Measurements from ENCODE around the gene CIZ1.
"Not testable (repeated sequence)": the region's sequence is repeated elsewhere in the genome, so short reads cannot be mapped to it uniquely, and the experiment has no call there.

Gene CIZ1, protein sequence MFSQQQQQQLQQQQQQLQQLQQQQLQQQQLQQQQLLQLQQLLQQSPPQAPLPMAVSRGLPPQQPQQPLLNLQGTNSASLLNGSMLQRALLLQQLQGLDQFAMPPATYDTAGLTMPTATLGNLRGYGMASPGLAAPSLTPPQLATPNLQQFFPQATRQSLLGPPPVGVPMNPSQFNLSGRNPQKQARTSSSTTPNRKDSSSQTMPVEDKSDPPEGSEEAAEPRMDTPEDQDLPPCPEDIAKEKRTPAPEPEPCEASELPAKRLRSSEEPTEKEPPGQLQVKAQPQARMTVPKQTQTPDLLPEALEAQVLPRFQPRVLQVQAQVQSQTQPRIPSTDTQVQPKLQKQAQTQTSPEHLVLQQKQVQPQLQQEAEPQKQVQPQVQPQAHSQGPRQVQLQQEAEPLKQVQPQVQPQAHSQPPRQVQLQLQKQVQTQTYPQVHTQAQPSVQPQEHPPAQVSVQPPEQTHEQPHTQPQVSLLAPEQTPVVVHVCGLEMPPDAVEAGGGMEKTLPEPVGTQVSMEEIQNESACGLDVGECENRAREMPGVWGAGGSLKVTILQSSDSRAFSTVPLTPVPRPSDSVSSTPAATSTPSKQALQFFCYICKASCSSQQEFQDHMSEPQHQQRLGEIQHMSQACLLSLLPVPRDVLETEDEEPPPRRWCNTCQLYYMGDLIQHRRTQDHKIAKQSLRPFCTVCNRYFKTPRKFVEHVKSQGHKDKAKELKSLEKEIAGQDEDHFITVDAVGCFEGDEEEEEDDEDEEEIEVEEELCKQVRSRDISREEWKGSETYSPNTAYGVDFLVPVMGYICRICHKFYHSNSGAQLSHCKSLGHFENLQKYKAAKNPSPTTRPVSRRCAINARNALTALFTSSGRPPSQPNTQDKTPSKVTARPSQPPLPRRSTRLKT

DNA sequence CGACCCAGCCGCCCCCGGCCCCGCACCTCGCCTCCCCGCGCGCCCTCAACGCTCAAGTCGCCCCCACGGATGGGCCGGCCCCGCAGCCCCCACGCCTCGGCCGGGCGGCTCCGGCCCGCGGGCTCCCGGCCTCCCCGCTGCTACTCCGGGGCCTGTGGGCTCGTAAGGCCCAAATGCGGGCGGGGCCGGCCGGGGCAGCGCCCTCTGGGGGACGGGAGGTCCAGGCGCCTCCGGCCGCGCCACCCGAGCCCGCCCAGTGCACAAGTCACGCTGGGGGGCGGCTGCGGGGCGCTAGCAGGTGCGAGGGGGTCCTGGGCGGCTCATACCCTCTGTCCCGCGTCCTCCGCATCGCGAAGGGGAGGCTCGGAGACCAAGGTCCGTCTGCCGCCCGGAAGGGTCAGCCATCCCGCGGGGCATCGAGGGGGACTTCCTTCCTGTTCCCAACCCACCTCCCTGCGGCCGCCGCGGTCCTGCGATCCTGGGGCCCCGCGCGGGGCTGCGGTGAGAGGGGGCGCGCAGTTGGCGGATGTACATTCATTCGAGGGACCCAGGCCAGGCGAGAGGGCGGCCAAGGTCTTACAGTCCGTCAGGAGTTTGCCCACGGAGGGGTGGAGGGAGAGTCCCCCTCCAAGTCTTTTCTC is at the start of gene CIZ1:
Gene CIZ1, minus strand, starts transcription at position 167 of the 641 bp plus-strand sequence. CDS start 715 bp downstream, outside the sequence.
- peak; percentile 83 for DNase-seq (ENCODE audit: low spot score)

DNA sequence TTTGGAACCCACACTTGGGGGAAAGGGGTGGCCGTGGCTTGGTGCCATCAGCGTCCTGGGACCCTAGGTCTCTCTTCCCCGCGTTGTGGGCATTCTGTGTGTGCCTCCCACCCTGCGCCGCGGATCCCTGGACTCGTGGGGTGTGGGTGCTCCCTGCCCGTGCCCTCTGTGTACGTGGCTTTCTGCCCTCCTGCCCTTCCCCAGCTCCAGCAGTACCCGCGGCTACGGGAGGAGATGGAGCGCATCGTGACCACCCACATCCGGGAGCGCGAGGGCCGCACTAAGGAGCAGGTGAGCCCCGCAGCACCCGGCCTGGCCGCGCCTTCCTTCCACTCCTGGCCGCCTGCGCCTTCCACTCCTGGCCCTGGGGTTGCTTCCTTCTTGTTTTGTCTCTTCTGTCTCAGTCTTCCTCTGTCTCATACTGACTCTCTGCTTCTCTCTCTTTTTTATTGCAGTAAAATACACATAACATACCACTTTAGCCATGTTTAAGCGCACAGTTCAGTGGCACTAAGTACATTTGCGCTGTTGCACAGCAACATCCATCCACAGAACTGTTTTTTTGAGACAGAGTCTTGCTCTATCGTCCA is 42.5 kb upstream of the CIZ1 start:
- DNase-seq (ENCODE audit: low spot score), result no peak

DNA sequence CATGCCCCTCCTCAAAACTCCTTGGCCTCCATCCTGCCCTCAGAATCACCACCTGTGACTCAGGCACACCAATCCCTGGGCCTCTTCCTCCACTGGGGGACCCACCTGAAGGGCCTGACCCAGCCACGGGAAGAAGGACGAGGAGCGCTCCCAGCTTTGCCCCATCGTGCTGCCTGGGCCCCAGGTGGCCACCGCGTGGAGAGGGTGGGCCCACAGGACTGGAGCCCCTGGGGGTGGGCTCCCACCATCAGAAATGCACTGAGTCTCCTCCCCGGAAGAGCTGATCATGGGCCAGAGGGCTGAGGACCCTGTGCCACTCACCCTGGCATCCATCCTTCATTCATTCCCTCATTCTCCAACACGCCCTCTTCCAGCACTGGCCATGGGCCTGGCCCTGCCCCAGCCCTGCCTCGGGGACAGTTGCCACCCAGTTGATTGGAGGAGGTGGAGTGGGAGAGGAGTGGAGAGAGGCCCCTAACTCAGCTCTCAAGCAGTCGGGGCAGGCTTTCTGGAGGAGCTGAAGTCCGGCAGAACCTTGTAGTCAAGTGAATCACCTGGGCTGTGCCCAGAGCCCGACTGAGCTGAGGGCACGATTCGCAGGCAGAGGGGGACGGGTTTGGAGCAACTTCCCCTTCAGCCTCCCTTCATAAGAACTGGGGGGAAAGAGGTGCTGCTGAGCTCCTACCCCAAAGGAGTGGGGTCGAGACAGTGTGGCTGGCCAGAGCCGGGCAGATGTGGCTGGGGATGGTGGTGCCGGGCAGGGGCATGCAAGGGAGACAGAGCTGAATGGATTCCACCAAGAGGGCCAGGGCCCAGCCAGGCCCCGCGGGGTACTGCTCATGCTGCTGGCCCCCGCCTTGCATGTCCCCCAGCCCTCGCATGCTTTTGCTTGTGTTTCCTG is 41.4 kb upstream of the CIZ1 start:
- no peak for DNase-seq (ENCODE audit: low spot score)

DNA sequence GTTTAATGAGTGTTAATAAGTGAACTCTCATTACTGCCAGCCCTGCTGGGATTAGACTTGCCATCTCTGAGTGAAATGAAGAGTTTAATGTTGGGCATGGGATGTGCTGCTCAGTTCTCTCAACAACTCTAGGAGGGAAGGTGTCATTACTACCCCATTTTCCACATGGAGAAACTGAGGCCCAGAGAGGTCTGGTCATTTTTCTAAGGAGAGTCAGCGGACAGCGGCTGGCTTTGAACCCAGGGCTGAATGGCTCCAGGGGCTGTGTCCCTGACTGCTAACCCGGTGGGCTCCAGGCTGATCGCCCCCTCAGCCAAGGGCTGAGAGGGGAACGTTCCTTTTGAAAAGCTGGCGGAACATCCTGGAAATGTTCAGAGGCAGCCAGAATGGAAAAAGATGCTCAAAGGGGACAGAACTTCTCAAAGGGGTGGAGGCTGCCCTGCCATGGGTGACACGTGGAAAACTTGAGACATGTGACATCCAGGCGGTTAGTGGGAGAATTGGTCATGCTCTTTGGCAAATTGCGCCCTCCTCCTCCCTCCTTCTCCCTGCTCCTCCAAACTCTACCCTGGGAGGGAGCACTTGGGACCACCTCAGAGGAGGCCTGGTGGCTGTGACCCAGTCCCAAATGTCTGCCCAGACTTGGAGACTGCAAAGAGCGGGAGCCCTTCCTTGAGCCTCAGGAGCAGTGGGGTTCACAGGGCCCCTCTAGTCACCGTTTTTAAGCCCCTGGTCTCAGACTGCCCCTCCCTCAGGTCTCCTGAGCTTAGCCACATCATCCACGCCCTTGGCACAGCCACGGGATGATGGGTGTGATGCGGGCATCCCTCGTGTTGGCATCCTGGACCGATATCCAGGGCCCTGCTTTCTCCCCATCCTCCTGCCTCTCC is 40.5 kb upstream of the CIZ1 start:
- no peak for DNase-seq (ENCODE audit: low spot score)

DNA sequence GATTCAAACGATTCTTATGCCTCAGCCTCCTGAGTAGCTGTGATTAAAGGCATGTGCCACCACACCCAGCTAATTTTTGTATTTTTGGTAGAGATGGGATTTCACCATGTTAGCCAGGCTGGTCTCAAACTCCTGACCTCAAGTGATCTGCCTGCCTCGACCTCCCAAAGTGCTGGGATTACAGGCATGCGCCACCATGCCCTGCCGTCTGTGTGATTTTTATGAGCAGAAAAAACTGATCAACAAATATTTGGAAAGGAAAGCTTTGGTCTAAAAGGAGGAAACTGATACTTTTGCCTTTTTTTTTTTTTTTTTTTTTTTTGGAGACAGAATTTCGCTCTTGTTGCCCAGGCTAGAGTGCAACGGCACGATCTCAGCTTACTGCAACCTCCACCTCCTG is 39.5 kb upstream of the CIZ1 start:
- not testable (repeated sequence) for DNase-seq (ENCODE audit: low spot score)

DNA sequence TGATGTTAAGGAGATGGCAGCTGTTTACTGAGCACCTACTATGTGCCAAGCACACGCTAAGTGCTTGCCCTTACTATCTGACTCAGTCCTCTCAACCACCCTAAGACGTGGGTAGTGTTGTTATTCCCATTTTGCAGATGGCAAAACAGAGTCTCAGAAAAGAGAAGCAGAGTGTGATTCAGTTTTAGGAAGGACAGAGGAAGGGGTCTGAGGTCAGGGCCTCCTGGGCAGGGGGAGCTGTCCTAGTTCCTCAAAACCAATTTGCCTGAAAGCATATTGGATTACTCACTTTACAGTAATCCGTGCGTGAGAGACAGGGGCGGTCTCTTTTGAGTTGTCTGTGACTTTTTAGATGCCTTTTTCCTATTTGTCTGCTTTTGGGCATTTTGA is 35.0 kb upstream of the CIZ1 start:
- no peak for DNase-seq (ENCODE audit: low spot score)

DNA sequence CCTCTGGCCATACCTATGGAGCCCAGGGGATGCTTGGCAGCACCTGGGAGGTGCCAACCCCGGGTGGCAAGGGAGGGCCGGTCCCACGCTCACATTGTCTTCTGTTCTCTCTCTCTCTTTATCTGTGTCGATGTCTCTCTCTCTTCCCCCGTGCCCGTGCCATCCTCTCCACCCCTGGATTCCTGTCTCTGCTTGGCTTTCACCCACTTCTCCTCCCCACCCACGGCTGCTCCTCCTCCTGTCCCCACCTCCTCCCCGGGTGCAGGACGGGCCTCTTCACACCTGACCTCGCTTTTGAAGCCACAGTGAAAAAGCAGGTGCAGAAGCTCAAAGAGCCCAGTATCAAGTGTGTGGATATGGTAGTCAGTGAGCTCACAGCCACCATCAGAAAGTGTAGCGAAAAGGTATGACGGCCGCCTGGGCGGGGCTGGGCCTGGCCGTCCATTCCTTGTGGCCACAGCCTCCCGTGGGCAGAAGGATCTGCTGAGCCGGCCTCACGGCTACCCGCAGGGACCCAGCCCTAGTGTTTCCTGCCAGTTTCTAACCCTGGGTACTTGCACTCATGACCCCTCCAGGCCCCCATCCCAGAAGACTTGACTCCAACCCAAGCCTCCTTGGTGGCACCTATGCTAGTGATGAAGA is 34.5 kb upstream of the CIZ1 start:
- no peak for DNase-seq (ENCODE audit: low spot score)

DNA sequence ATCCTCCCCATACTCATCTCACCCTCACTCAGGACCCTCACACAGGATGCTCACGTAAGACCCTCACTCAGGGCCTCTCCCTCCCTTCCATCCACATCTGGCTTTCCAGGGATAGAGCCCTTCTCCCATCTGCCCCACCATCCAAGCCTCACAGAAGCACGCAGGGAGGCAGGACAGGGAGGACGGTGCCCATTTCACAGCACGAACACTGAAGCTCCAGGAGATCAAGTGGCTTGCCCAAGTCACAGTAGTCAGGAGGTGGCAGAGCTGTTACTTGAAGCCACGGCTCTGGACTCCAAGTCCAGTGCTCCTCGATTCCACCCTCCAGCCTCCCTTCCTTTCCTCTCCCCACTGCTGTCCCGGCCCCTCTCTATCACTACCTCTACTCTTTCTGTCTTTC is 33.5 kb upstream of the CIZ1 start:
- no peak for DNase-seq (ENCODE audit: low spot score)

DNA sequence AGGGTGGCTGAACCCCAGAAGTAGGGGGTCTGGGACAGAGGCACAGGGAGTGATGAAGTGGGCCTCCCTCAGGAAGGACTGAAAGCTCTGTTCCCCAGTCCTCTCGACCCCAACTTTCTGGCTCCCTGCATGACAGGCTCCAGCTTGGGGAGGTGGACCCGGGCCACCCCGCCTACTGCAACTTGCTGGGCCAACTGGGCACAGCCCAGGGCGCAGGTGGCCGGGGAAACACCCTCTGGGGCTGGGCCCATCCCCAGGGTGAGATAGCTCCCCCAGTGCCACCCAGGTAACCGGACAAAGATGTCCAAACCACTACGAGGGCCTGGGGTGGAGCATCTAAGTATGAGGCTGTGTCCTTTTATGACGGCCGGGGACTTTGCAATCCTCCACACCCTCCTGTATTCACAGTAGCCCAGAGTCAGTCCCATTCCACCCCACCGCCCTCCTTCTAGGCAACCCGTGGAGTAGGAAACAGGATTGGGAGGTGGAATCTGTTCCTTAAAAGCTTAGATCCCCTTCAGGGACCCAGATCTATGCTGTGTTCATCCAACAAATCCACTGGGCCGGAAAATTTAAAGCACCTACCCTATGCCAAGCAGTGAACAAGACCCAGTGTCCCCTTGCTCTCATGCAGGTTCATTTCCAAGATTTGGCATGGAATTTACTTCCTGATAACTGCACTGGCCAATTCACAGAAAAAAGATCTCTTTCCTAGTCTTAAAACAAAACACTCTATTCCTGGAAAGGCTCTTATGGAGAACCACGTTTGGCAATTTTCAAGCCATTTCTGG is 31.7 kb upstream of the CIZ1 start:
- no peak for DNase-seq (ENCODE audit: low spot score)

DNA sequence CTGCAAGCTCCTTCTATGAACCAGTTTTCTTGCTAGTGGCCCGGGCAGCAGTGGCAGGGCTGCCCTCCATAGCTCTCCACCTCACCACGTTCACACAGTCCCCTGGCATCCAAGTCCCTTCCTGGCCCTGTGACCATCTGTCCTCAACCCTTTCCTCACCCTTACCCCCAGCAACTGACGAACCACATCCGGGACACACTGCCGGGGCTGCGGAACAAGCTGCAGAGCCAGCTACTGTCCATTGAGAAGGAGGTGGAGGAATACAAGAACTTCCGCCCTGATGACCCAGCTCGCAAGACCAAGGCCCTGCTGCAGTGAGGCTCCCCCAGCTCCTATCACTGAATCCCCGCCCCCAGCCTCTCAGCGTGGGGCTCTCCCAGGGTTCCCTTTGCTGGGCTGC is 30.7 kb upstream of the CIZ1 start:
- DNase-seq (ENCODE audit: low spot score), result no peak

DNA sequence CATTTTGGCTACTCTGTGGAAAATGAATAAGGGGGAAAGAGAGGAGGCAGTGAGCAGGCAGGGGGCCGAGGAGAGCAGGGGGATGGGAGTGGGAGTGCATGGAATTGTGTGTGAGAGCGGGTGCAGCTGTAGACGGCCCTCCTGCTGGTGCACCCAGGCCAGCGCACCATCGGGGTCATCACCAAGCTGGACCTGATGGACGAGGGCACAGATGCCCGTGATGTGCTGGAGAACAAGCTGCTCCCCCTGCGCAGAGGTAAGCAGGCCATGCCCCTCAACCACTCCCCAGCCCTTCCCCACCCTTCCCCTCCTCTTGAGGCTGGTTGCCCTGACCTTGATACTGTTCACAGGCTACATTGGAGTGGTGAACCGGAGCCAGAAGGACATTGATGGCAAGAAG is 28.5 kb upstream of the CIZ1 start:
- no peak for DNase-seq (ENCODE audit: low spot score)

DNA sequence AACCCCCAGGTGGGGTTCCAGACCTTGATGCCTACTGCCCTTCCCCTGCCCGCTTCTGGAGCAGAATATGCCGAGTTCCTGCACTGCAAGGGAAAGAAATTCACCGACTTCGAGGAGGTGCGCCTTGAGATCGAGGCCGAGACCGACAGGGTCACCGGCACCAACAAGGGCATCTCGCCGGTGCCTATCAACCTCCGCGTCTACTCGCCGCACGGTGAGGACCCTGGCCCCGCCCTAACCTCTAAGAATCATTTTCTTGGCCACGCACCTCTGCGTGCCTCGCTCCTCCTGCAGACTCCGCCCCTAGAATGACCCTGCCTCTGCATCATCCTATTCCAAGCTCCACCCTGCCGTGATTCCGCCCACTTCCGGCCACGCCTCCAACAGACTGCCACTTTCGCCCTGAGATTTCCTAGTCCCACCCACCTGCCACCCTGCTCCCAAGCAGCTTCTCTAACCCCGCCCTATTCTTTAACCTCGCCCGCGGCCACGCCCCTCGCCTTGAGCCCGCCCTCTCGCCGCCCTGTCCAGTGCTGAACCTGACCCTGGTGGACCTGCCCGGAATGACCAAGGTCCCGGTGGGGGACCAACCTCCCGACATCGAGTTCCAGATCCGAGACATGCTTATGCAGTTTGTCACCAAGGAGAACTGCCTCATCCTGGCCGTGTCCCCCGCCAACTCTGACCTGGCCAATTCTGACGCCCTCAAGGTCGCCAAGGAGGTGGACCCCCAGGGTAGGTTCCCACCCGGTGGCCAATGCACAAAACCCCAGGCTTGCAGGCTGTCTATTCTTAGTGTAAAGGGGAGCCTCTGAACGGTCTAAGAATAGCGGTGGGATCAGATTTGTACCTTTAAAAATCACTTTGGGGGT is 27.4 kb upstream of the CIZ1 start:
- peak; percentile 87 for DNase-seq (ENCODE audit: low spot score)

DNA sequence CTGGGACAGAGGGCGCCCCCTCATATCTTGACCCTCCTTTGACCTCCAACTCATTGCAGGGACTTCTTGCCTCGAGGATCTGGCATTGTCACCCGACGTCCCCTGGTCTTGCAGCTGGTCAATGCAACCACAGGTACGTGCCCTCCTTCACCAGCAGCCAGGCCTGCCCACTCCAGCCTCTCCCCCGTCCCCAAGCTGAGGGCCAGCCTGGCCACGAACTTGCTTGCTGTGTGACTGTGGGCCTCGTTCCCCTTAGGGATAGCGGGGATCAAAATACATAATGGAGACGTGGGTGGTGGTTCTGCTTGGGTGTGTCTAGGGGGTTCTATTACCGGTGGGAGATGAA is 26.8 kb upstream of the CIZ1 start:
- no peak for DNase-seq (ENCODE audit: low spot score)

DNA sequence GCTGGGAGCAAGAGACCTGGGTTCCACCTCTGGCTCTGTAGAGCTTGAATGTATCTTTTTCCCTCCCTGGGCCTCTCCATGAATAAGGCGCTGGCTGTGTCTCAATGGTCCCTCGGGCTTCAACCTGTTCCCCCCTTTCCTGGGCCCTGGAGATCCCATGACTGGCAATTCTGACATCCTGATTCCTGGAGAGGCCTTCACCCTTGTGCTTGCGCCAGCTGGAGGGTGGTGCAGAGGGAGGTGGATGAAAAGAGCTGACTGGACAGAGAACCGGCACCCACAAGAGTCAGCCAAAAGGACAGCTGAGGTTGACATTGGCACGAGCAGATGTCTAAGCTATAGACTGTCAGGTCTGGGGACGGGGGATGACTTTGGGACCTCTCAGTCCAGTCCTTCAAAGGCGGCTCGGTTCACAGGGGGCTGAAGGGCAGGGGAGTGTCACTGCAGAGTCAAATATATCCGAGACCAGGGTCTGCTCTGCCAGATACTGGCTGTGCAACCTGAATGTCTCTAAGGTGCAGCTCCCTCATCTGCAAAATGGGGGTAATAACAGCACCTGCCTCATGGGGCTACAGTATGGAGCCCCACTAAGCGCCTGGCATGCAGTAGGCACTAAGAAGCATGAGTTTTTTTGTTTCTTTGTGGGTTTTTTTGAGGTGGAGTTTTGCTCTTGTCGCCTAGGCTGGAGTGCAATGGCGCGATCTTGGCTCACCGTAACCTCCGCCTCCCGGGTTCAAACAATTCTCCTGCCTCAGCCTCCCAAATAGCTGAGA is 25.6 kb upstream of the CIZ1 start:
- DNase-seq (ENCODE audit: low spot score), result no peak

DNA sequence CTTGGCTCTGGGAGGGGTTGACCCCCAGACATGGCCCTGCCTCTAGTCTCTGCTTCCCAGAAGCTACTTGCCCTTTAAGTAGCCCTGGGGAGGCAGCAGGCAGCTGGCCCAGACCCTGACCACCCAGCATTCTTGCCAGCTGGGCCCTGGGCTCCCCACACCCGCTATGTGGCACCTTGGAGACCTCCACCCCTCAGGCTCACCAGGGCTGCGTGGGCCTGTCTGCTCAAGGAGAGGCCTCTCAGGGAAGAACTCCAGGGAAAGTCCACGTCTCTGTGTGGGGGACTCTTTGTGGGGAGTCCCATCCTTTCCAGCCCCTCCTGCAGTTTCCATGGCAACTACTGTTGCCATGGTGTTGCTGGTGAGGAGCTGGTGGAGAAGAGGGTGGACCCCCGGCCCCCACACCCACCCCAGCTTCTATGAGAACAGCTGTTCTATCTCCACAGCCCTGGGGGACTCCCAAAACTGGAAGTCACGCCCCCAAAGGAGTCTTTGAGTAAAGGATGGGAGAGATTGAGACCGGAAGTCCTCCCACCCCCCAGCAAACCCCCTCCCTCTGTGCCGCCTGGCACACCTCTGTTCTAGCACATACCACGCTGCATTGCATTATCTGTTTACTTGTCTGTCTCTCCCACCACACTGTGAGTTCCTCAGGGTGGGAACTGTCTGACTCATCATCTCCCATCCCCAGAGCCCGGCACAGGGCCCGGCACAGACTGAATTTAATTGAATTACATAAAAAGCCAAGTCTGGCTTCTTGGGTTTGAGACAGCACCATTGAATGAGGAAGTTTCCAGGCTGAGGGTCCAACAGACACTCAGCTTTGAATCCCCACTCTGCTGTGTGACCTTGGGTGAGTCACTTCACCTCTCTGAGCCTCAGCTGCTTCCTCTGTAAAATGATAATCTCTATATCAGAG is 24.4 kb upstream of the CIZ1 start:
- no peak for DNase-seq (ENCODE audit: low spot score)

Measured in hematopoietic multipotent progenitor cell treated with erythropoietin and hydrocortisone succinate and interleukin-3 and kit ligand, for 15 days (in vitro differentiated cells).